ENCODE results near the gene ADCY7. TPM values are rescaled to one million over a fixed set of nuclear protein-coding genes. Genes with fewer than 3 reads are reported as not detected.
A peak's percentile ranks its signal among the peaks of the same experiment; 100 is the strongest.

Gene ADCY7
- total RNA-seq, 1 experiment from 2014 or later, result 38.5 TPM

GRCh38 chr16:50265716-50266336, 525 bp upstream of the ADCY7 start:
- no peak for DNase-seq (ENCODE audit: low read depth)

DNA sequence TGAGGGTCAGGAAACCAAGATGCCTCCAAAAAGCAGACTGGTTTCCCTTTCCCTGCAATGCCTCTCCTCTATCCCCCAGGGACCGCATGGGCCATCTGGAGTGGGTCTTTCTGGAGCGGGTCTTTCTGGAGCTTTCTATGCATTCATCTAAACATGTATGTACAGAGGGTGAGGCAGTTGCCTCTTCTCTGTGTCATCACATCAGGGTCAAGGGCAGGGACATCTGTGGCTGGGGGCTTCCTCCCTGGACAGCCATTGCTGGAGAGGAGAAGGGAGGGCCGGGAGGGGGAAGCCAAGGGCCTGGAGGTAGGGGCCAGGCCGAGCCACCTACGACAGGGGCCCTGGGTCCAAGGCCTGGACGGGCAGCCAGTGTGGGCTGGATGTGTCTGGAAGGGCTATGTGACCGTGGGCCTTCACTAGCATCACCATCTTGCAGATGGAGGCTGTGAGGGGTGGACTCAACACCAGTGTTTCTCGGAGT, 840 bp downstream of the ADCY7 start:
- no peak for DNase-seq (ENCODE audit: low read depth)

DNA sequence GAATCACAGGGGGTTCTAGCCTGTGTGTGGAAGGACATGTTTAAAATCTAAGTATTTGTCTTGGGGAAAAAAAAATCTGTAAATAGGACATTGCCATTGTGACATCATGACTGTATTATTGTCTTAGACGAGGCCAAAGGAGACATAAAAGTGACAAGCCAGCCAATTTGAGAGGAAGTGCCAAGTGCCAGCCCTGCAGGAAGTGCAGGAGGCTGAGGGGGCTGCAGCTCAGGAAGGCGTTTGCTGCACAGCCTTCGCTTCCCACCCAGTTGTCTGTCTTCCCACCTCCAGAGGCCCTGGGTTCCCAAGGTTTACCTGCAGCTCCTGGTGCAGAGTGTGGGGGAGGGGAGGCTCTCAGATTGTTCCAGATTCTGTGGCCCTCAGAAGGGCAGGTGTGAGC, 1.3 kb downstream of the ADCY7 start:
- DNase-seq (ENCODE audit: low read depth), result no peak

GRCh38 chr16:50268352-50268751, 2.0 kb downstream of the ADCY7 start:
- peak; percentile 72 for DNase-seq (ENCODE audit: low read depth)

- no peak for DNase-seq (ENCODE audit: low read depth)
Measured at GRCh38 chr16:50269061-50269705, 2.8 kb downstream of the ADCY7 start.

DNA sequence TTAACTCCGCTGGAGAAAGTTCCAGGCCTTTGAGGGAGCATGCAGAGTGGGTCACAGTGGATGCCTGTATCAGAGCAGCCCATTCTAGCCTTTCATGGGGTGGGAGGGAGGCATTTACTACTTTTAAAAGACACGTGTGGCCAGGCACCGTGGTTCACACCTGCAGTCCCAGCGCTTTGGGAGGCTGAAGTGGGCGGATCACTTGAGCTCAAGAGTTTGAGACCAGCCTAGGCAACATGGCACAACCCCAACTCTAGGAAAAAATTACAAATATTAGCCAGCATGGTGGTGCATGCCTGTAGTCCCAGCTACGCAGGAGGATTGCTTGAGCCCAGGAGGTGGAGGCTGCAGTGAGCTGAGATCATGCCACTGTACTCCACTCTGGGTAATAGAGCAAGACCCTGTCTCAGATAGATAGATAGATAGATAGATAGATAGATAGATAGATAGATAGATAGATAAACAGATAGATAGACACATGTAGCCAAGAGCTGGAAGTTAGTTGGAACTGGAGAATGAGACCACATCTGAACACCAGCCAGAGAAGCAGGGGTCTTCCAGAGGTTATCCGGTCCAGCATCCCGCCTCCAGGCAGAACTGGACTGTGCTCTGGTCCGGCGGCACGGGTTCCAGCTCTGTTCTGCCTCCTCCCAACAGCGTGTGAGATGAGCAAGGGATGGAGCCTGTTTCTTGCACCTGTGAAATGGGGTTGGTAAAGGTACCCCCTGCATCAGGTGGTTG, 3.6 kb downstream of the ADCY7 start:
- DNase-seq (ENCODE audit: low read depth), result no peak

- DNase-seq (ENCODE audit: low read depth), result no peak
Measured at GRCh38 chr16:50270510-50271147, 4.3 kb downstream of the ADCY7 start.

DNA sequence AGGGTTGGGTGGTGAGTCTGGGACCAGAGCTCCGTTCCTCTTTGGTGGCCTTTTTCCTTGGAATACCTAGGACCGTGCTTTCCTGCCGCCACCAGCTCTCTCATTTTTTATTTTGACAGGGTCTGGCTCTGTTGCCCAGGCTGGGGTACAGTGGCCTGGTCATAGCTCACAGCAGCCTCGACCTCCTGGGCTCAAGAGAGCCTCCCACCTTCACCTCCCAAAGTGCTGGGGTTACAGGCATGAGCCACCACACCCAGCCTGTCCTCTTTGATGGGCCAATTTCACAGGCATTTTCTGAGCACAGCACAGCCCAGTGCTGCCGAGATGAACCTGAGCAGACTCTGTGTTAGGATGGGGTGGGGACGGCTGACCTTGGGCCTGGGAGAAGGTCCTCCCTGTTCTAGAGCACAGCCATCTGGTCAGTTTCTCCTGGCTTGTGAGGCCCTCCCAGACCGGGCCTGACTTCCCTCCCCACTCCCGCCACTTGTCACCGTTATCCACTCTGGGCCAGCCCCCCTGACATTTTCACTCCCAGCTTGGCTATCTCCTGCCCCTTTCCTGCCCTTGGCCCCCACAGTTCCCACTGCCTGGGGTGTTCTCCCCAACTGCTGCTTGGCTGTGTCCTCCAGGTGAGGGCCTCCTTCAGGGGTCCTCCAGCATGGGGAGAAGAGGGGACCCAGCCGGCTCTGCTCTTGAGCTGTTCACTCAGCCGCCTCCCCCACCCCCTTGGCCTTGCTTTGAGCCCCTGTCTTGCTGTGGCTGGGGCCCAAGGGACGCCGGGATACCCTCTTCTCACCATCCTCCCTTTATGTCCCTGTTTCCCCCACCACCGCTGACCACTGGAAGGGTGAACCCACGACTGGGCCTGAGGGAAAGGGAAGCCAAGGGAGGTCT, 5.0 kb downstream of the ADCY7 start:
- DNase-seq (ENCODE audit: low read depth), result no peak

DNA sequence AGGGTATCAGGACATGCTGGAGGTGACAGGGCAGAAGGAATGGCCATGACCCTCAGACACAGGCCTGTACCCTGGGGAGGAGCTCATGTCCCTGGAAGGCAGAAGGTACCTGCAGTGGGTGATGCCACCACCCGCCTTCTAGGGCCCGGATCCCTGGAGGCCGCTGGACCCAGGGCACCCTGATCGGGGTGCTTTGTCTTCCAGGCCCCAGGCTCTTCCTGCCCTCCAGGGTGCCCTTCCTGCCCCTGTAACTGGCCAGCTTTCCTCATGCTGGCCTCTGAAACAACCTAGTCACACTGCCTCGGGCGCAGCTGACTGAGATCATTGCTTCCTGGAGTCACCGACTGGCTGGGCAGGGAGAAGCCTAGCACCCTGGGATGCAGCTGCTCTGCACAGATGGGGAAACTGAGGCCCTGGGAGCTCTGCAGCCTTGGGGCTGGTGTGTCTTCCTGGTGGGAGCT, 5.8 kb downstream of the ADCY7 start:
- DNase-seq (ENCODE audit: low read depth), result no peak

DNA sequence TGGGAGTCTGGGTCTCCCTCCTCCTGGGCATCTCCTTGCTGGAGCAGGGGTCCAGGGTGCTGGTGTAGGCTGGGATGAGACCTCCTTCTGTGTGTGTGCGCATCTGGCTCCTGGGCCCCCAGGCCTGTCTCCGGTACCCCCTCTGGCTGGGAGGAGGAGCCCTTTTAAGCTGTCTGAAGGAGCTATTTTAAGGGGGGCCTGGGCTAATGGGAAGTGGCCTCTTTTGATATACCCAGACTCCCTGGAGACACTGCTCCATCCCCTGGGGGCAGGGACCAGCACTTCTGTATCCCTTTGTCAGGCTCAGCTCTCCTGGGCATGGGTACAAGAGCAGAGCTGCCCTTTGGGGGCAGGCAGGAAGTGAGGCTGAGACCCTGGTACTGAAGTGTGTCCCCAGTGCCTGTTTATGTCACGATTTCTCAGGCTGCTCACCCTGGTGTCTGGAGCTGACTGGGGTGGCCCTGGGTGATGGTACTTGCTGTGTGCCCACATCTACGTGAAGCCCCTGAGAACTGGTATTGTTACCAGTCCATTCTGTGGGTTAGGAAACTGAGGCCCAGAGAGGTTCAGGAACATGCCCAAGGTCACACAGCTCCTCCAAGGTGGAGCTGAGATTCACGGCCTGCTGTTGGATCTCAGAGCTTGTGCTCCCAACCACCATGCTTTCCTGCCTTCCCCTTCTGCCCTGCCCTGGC, 6.5 kb downstream of the ADCY7 start:
- DNase-seq (ENCODE audit: low read depth), result no peak

DNA sequence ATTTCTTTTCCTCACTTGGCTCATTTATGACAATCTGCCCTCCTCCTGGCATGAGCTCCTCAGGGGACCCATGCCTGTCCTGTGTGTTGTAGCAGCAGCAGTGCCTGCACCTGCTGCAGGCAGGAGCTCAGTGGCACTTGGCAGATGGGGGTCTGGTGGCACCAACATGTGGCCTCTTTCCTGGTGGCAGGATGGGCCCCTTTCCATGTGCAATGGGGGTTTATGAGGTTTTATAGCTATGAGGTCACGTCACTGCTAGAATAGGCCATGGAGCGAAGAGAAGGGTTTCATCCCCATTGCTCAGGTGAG, 7.0 kb downstream of the ADCY7 start:
- no peak for DNase-seq (ENCODE audit: low read depth)

- DNase-seq (ENCODE audit: low read depth), result no peak
Measured at GRCh38 chr16:50273888-50274325, 7.6 kb downstream of the ADCY7 start.

DNA sequence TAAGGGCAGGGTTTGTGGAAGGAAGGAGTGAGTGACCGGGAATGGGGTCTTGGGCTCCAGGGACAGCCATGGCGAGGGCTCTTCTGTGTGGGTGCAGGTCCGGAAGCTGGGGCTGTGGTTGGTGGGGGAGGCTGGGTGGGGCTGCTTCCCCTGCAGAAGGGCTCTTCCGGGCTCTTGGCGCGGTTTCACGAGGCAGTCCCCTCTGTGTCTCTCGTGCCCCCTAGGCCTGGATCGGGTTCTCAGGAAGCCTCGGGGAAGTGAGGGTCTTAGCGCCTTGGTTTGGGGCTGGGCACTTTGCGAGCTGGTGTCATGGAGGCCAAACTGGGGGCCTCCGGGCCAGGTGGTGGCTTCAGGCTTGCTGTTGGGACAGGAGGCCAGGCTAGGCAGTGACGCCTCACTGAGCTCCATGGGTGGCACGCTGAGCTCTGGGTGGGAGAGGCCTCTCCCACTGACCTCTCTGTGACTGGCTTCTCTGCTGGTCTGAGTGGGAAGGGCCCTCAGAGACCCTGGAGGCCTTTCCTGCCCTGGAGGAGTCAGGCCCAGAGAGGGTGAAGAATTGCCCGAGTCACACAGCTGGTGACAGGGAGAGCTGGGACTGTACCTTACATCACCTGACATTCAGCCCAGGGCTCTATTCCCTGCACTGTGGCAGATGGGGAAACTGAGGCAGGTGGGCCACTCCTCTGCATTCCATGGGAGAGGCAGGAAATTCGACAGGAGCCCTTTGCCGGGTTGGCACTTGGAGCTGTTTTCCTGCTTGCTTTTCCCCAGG, 8.2 kb downstream of the ADCY7 start:
- no peak for DNase-seq (ENCODE audit: low read depth)

DNA sequence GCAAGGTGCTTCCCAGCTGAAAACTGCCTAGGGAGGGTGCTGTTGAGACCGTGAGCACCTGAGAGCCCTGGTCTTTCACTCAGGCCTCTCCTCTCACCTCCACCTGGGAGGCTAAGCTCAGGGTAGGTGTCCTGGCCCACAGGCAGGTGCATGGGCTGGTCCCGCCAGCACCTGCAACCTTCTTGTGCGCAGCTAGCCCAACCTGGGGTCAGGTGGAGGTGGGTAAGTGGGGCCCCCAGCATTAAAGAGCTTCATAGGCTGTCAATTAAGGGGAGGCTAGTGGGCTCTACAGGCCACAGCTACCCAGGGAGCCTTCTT, 8.7 kb downstream of the ADCY7 start:
- DNase-seq (ENCODE audit: low read depth), result no peak

DNA sequence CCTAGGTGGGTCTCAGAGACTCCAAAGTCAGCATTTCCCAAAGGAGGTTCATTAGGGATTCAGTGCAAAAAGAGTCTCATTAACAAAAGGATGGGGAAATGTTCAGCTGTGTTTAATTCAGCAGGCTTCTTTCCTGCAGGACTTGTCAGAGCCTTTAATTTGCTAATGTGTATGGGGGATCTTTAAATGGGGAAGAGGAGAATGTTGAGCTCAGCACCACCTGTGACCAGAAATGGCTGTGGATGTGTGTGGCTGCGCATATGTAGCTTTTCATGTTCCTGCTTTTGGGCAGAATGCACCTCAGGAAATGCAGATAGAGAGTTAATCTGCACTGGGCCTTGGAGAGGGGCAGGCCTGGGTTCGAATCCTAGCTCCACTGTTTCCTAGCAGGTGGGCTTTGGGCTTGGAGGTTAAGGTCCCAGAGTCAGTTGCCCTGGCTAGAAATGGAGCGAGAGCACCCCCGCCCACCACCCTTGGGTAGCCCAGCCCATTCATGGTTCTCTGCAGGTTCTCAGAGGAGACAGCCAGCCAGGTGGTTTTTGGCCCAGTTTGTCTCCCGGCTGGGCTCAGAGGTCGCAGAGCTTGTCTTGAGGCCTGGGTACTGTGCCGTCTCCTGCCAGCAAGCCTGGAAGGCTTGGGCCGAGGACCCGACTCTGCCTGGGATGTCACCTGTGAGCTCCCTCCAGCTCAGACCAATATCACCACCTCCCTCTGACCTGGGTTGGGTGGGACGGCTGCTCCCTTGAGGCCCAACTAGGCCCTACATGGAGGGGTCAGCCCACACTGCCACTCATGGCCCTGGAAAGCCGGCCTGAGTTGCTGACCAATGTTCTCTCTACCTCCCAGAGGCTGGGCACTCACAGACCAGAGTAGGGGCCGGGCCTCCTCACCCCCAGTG, 9.3 kb downstream of the ADCY7 start:
- no peak for DNase-seq (ENCODE audit: low read depth)

DNA sequence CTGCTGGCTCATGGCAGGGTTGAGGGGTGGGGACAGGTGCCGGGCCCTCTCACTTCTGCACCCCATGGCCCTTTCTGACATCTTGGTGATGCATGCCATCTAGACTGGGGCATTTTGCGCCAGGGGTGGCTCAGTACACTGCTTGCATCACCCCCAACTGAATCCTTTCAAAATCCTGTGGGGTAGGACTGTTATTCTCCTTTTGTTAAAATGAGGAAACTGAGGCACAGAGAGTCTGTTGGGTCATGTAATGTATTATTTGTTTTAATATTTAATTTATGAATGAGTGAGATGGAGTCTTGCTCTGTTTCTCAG, 9.9 kb downstream of the ADCY7 start:
- no peak for DNase-seq (ENCODE audit: low read depth)

- no peak for DNase-seq (ENCODE audit: low read depth)
Measured at GRCh38 chr16:50276801-50277555, 10.6 kb downstream of the ADCY7 start.

GRCh38 chr16:50278251-50278650, 11.9 kb downstream of the ADCY7 start:
- no peak for DNase-seq (ENCODE audit: low read depth)

DNA sequence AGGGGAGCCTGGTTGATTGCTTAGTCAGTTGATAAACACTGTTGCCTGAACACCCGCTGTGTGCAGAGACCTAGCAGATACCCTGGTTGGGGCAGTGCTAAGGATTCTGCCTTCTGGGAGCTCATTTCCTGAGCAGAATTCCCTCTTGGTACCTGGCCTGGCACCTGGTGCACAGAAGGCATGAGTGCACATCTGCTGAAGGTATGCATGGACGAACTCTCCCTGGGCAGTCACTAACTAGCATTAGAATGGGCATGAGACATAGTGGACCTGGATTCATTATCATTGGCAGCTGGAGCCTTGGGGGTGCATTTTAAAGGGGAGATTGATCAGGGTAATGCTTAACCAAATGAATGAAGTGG, 13.1 kb downstream of the ADCY7 start:
- no peak for DNase-seq (ENCODE audit: low read depth)

All from LHCN-M2 (cell line).